H9 (cell line): ENCODE results near the gene SMNDC1. TPM values are rescaled to one million over a fixed set of nuclear protein-coding genes. Genes with fewer than 3 reads are reported as not detected.

Source experiments
- DNase-seq: peaks from one replicate; pipeline ENCODE4 v3.0.0-alpha.2; 2017
- H2AFZ ChIP-seq: one replicate; pipeline ENCODE4 v1.6.1; 2013; ENCODE audit warnings: mild to moderate bottlenecking, low read length, control low read depth, moderate library complexity
- H2AK5ac ChIP-seq: 2 replicates; pipeline ENCODE4 v1.6.1; 2013; ENCODE audit warnings: low read length, control low read depth, mixed read lengths; ENCODE audit not compliant: insufficient read length
- H2BK120ac ChIP-seq: one replicate; pipeline ENCODE4 v1.6.1; 2013; ENCODE audit warnings: low read depth, mild to moderate bottlenecking, low read length, control low read depth, inconsistent platforms; ENCODE audit not compliant: poor library complexity, severe bottlenecking
- H2BK12ac ChIP-seq: 2 replicates; pipeline ENCODE4 v1.6.1; 2013; ENCODE audit warnings: low read length, control low read depth, mixed read lengths, low read depth; ENCODE audit not compliant: insufficient read length
- H2BK15ac ChIP-seq: 2 replicates; pipeline ENCODE4 v1.6.1; 2013; ENCODE audit warnings: low read depth, low read length, control low read depth
- H2BK20ac ChIP-seq: one replicate; pipeline ENCODE4 v1.6.1; 2013; ENCODE audit warnings: low read depth, mild to moderate bottlenecking, low read length, control low read depth, inconsistent platforms; ENCODE audit not compliant: poor library complexity, severe bottlenecking
- H2BK5ac ChIP-seq: 2 replicates; pipeline ENCODE4 v1.6.1; 2013; ENCODE audit warnings: low read length, control low read depth, mixed read lengths; ENCODE audit not compliant: insufficient read length
- H3K14ac ChIP-seq: 2 replicates; pipeline ENCODE4 v1.6.1; 2013; ENCODE audit warnings: low read length, control low read depth; ENCODE audit not compliant: insufficient read depth
- H3K18ac ChIP-seq: 2 replicates; pipeline ENCODE4 v1.6.1; 2013; ENCODE audit warnings: low read depth, mild to moderate bottlenecking, mixed read lengths, low read length, control low read depth; ENCODE audit not compliant: insufficient read length
- H3K23ac ChIP-seq: 2 replicates; pipeline ENCODE4 v1.6.1; 2013; ENCODE audit warnings: low read length, control low read depth, mixed read lengths, low read depth; ENCODE audit not compliant: insufficient read length
- H3K23me2 ChIP-seq: 2 replicates; pipeline ENCODE4 v1.6.1; 2013; ENCODE audit warnings: low read depth, mild to moderate bottlenecking, mixed read lengths, low read length, control low read depth; ENCODE audit not compliant: insufficient read length, poor library complexity, severe bottlenecking
- H3K27ac ChIP-seq: 2 replicates; pipeline ENCODE4 v1.5.1; 2013; ENCODE audit warnings: low read length, control low read depth, mixed read lengths, low read depth; ENCODE audit not compliant: insufficient read length
- H3K27me3 ChIP-seq: 2 replicates; pipeline ENCODE4 v1.6.1; 2013; ENCODE audit warnings: low read length, control low read depth, inconsistent platforms; ENCODE audit not compliant: insufficient read depth
- H3K4ac ChIP-seq: 2 replicates; pipeline ENCODE4 v1.6.1; 2013; ENCODE audit warnings: low read depth, mild to moderate bottlenecking, control low read depth, inconsistent platforms, low read length, moderate library complexity
- H3K4me1 ChIP-seq: 2 replicates; pipeline ENCODE4 v1.6.1; 2013; ENCODE audit warnings: low read length, control low read depth, inconsistent platforms; ENCODE audit not compliant: insufficient read depth
- H3K4me2 ChIP-seq: 2 replicates; pipeline ENCODE4 v1.6.1; 2013; ENCODE audit warnings: low read length, control low read depth, mixed read lengths; ENCODE audit not compliant: insufficient read length, insufficient read depth
- H3K56ac ChIP-seq: 2 replicates; pipeline ENCODE4 v1.6.1; 2013; ENCODE audit warnings: low read depth, mild to moderate bottlenecking, mixed read lengths, low read length, control low read depth; ENCODE audit not compliant: insufficient read length
- H3K79me1 ChIP-seq: 2 replicates; pipeline ENCODE4 v1.6.1; 2013; ENCODE audit warnings: low read depth, mild to moderate bottlenecking, moderate library complexity, low read length, control low read depth, inconsistent platforms; ENCODE audit not compliant: insufficient read depth, poor library complexity, severe bottlenecking
- H3K79me2 ChIP-seq: 2 replicates; pipeline ENCODE4 v1.6.1; 2013; ENCODE audit warnings: low read length, control low read depth, inconsistent platforms; ENCODE audit not compliant: insufficient read depth
- H3K9ac ChIP-seq: 2 replicates; pipeline ENCODE4 v1.6.1; 2013; ENCODE audit warnings: low read length, control low read depth, mixed read lengths; ENCODE audit not compliant: insufficient read length; ENCODE audit errors: extremely low read depth
- H3K9me3 ChIP-seq: one replicate; pipeline ENCODE4 v1.6.1; 2013; ENCODE audit warnings: low read depth, low read length, inconsistent platforms; ENCODE audit not compliant: control insufficient read depth
- H3T11ph ChIP-seq: one replicate; pipeline ENCODE4 v1.6.1; 2013; ENCODE audit warnings: mild to moderate bottlenecking, low read length, control low read depth, inconsistent platforms
- H4K20me1 ChIP-seq: one replicate; pipeline ENCODE4 v1.6.1; 2013; ENCODE audit not compliant: control insufficient read depth, insufficient read length, insufficient read depth
- H4K5ac ChIP-seq: 2 replicates; pipeline ENCODE4 v1.6.1; 2013; ENCODE audit warnings: low read depth, mild to moderate bottlenecking, mixed read lengths, low read length, control low read depth; ENCODE audit not compliant: insufficient read length
- H4K8ac ChIP-seq: replicated peaks from 2 replicates; pipeline ENCODE4 v1.6.1; 2013; ENCODE audit warnings: low read length, control low read depth, mixed read lengths, low read depth; ENCODE audit not compliant: insufficient read length
- H4K91ac ChIP-seq: 2 replicates; pipeline ENCODE4 v1.6.1; 2013; ENCODE audit warnings: low read depth, mild to moderate bottlenecking, moderate library complexity, mixed read lengths, low read length, control low read depth; ENCODE audit not compliant: insufficient read length
- H3K27ac Mint-ChIP-seq, 3 experiments: 2 replicates in 2 of 3; 3 replicates in 1 of 3; pipeline ENCODE4 v1.8.0; 2020 to 2021; ENCODE audit warnings: mixed read lengths in 3 of 3, mild to moderate bottlenecking in 1 of 3, moderate library complexity in 1 of 3
- H3K27me3 Mint-ChIP-seq: 2 replicates; pipeline ENCODE4 v1.8.0; 2021; ENCODE audit warnings: low read depth, mild to moderate bottlenecking, moderate library complexity, mixed read lengths
- H3K36me3 Mint-ChIP-seq, 3 experiments: 2 replicates in 2 of 3; 3 replicates in 1 of 3; pipeline ENCODE4 v1.8.0; 2020 to 2021; ENCODE audit warnings: low read depth in 3 of 3, mixed read lengths in 3 of 3; ENCODE audit not compliant: insufficient read depth in 1 of 3
- H3K4me1 Mint-ChIP-seq, 2 experiments: 2 replicates each; pipeline ENCODE4 v1.8.0; 2020; ENCODE audit warnings: mixed read lengths in 2 of 2
- H3K4me3 Mint-ChIP-seq, 2 experiments: 2 replicates in 1 of 2; 3 replicates in 1 of 2; pipeline ENCODE4 v1.8.0; 2020 to 2021; ENCODE audit warnings: mild to moderate bottlenecking in 2 of 2, mixed read lengths in 2 of 2, moderate library complexity in 1 of 2
- H3K9me3 Mint-ChIP-seq, 2 experiments: 2 replicates in 1 of 2; 3 replicates in 1 of 2; pipeline ENCODE4 v1.8.0; 2020; ENCODE audit warnings: mild to moderate bottlenecking in 2 of 2, mixed read lengths in 2 of 2, moderate library complexity in 1 of 2
- CTCF ChIP-seq: fragments of 200-600 bp; sonication (generic); conservative IDR thresholded peaks from 3 replicates; pipeline ENCODE4 v1.8.0; 2021; ENCODE audit warnings: antibody characterized with exemption, mild to moderate bottlenecking
- WGBS: extraction: QIAGEN DNeasy Blood & Tissue Kit; methylation state at CpG from one replicate; pipeline ENCODE4 v1.1.7; 2013; ENCODE audit warnings: missing lambda C conversion rate, low lambda C conversion rate, mixed read lengths; ENCODE audit not compliant: insufficient read length; ENCODE audit errors: extremely low coverage; 5-methylcytosine and 5-hydroxymethylcytosine counted together
- total RNA-seq: library from RNA; stranded (reverse); gene quantifications from 2 replicates; pipeline ENCODE4 v1.2.1, GENCODE V29; 2021

SMNDC1 gene
- total RNA-seq, 1 experiment from 2014 or later = 55.7 TPM

GRCh38 chr10:110300486-110300986 lies 4.2 kb downstream of the SMNDC1 start:
- no peak overlapping the region for H3K4me3 Mint-ChIP-seq
- Histone ChIP-seq H3K27ac (no peak overlapping the region), H4K20me1 (no peaks in the 10 kb centered on the region)

More at GRCh38 chr10:110300486-110300986, 4.2 kb downstream of the SMNDC1 start:
- H3K4me2 ChIP-seq = no peak overlapping the region
- H4K8ac ChIP-seq = no peak overlapping the region
- H3K79me1 ChIP-seq = peaks cover 2% of the 10 kb centered on the region
- WGBS = no CpG with 5 or more reads among the region's 5 CpGs
- H3K14ac ChIP-seq = no peak overlapping the region
- H4K5ac ChIP-seq = no peak overlapping the region
- peaks cover 10% of the 10 kb centered on the region for H3K79me2 ChIP-seq
- H3K56ac ChIP-seq = no peak overlapping the region
- H2AK5ac ChIP-seq = no peak overlapping the region
- no peak overlapping the region for H3T11ph ChIP-seq
- peaks cover 45 to 80% (median 80%) of the 10 kb centered on the region in 3 experiments; a peak in 6 of 7 replicates for H3K36me3 Mint-ChIP-seq
- H3K4me1 ChIP-seq = no peaks in the 10 kb centered on the region
- H3K23ac ChIP-seq = no peak overlapping the region
- H2BK120ac ChIP-seq = no peak overlapping the region
- no peaks in the 10 kb centered on the region for H3K9me3 ChIP-seq
- H2BK5ac ChIP-seq = no peak overlapping the region
- no peaks in the 10 kb centered on the region for H3K9me3 Mint-ChIP-seq
- H3K27me3 Mint-ChIP-seq = no peaks in the 10 kb centered on the region
- no peak overlapping the region for H3K18ac ChIP-seq
- no peak overlapping the region for H3K27ac Mint-ChIP-seq
- no peaks in the 10 kb centered on the region for H3K23me2 ChIP-seq
- peaks cover 7 to 22% of the 10 kb centered on the region in 2 experiments for H3K4me1 Mint-ChIP-seq
- TF ChIP-seq CTCF = no peak
- H3K9ac ChIP-seq = no peak overlapping the region
- no peak for DNase-seq
- no peak overlapping the region for H2BK15ac ChIP-seq
- H2BK20ac ChIP-seq = no peak overlapping the region
- no peak overlapping the region for H2BK12ac ChIP-seq
- H3K4ac ChIP-seq = no peak overlapping the region
- H4K91ac ChIP-seq = no peak overlapping the region
- H2AFZ ChIP-seq = no peak overlapping the region
- no peaks in the 10 kb centered on the region for H3K27me3 ChIP-seq
